Measurements from ENCODE around the gene EPC2.
"Not testable (repeated sequence)": the region's sequence is repeated elsewhere in the genome, so short reads cannot be mapped to it uniquely, and the experiment has no call there.

The EPC2 gene

GRCh38 chr2:148721991-148722777 is 77.6 kb downstream of the EPC2 start:
- in situ Hi-C loops (cut with MboI; ENCODE audit: low sequenced_read_pairs), result no loop called here

DNA sequence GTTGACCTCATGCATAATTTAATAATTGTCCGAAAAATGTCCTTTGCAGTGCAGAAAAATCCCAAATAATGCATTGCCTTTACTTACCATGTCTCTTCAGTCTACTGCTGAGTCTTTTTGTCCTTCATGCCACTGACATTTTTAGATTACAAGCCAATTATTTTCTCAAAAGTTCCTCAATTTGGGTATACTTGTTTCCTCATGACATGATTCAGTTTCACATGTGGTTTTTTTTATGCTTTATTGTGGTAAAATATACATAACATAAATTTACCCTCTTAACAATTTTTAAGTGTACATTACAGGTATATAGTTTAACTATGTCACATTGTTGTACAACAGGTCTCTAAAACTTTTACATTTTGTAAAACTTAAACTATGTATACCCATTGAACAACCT is 81.0 kb downstream of the EPC2 start:
- in situ Hi-C loops (cut with MboI; ENCODE audit: low sequenced_read_pairs), result no loop called here

- in situ Hi-C loops (cut with MboI; ENCODE audit: low sequenced_read_pairs), result no loop called here
Observed at GRCh38 chr2:148726228-148726627, 81.7 kb downstream of the EPC2 start.

DNA sequence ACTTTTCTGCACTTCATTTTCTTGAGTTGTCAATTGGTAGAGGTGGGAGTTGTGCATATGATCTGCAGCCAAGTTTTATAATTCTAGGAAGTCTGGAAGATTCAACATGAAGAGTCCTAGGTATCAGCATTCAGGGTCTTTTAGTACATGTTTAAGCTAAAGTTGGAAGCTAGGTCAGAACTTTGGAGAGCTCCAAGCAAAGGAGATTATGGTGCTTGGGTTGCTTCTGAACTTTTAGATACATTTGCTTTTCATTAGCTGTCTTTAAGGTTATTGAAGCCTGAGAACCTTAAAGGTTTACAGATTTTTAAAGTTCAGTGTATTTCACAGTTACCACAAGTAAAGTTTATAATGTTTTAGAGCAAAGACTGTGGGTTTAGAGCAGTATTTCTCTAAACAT is 85.5 kb downstream of the EPC2 start:
- in situ Hi-C loops (cut with MboI; ENCODE audit: low sequenced_read_pairs), result no loop called here

DNA sequence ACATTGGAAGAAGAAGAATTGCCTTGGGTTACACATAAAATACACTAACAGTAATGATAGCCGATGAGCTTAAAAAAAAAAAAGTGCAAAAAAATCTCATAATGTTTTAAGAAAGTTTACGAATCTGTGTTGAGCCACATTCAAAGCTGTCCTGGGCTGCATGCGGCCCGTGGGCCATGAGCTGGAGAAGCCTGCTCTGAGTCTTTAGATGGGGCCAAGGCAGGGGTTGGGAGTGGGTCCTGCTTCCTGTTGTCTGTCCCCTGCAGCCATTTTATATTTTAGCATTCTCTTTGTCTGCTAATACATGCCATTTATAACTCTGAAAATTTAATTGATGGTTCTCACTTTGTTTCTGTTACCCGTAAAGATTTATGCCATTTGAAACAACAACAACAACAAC is 93.2 kb downstream of the EPC2 start:
- in situ Hi-C loops (cut with MboI; ENCODE audit: low sequenced_read_pairs), result no loop called here

GRCh38 chr2:148739454-148740105 is 95.0 kb downstream of the EPC2 start:
- in situ Hi-C loops (cut with MboI; ENCODE audit: low sequenced_read_pairs), result no loop called here

- in situ Hi-C loops (cut with MboI; ENCODE audit: low sequenced_read_pairs), result no loop called here
Observed at GRCh38 chr2:148742373-148742772, 97.8 kb downstream of the EPC2 start.

DNA sequence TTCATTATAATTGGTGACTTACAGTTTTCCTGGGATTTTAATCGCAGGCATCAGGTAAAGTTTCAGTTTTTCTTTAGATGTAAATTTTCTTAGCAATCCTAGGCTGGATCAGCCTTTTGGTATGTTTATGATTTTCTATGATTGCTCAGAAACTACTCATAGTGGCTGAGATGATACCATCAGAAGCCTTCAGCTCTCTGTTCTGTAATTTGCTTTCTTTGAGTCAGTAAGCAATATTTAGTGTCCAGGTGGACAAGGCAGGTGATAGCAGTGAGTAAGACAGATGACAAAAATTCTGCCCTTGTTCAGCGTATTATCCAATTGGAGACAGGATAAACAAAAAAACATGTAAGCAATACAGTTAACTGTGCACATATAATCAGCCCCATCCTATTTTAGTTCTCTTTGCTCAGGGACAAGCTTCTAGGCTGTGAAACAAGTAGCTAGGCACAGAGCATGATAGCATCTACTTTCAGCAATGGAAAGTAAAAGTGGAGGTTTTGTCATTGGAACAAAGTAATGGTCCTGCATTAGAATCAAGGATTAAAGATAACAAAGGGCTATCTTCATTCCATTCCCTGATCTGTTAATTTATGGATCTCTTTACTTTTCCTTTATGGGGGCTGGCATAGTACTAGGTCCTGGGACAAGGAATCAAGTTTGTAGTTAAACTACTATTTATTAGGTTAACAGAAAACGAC is 100.8 kb downstream of the EPC2 start:
- in situ Hi-C loops (cut with MboI; ENCODE audit: low sequenced_read_pairs), result no loop called here

DNA sequence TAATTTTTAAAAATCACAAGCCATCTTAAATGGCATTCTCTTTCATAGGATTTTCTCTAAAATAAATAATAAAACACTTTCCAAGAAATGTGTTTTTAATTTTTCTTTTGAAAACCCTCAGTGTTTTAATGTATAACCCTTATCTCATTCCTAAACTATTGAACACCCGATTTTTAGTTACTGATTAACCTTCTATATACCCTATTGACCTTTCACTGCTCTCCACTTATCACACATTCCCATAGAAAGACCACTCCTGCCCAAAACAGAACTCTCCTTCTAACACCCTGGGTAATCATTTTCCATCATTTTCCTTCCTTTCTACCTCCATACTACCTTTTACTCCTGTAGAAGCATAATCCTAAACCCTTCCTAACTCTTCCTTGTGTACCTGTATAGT is 102.4 kb downstream of the EPC2 start:
- in situ Hi-C loops (cut with MboI; ENCODE audit: low sequenced_read_pairs), result no loop called here

DNA sequence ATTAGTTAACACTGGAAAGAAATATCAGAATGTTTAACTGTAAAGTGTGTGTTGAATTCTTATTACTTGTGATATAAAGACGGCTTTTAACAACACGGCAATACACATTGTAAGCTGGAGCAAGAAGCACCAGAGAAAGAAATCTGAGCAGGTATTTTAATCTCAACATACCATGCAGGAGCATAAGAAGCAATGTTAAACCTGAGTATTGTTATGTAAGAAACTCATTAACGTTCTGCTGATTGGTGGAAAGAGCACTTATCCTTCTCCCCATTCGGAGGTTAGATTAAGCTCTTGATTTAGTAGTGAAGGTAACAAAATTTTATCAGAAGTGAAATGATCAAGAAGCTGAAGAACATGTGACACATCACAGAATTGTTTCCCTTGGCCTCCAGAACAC is 107.4 kb downstream of the EPC2 start:
- in situ Hi-C loops (cut with MboI; ENCODE audit: low sequenced_read_pairs), result no loop called here

DNA sequence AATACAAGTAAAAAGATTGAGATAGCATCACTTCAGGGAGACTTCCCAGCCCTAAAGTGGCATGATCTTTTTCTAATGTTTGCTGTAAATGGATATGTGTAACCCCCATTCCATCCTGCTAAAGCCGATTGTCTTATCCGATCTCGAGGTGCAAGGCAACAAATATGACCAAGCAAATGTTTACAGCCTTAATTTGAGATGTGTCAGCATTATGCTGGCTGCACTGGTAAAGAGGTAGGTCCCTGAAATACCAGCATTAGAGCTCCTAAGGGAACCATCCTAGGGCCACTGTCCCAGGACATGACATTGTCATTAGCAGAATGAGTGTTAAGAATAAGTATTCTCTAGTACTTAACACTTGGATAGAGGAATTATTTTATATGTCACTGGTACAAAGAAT is 108.4 kb downstream of the EPC2 start:
- in situ Hi-C loops (cut with MboI; ENCODE audit: low sequenced_read_pairs), result no loop called here

- in situ Hi-C loops (cut with MboI; ENCODE audit: low sequenced_read_pairs), result no loop called here
Observed at GRCh38 chr2:148754864-148755263, 110.3 kb downstream of the EPC2 start.

GRCh38 chr2:148756292-148756975 is 111.9 kb downstream of the EPC2 start:
- in situ Hi-C loops (cut with MboI; ENCODE audit: low sequenced_read_pairs), result no loop called here

DNA sequence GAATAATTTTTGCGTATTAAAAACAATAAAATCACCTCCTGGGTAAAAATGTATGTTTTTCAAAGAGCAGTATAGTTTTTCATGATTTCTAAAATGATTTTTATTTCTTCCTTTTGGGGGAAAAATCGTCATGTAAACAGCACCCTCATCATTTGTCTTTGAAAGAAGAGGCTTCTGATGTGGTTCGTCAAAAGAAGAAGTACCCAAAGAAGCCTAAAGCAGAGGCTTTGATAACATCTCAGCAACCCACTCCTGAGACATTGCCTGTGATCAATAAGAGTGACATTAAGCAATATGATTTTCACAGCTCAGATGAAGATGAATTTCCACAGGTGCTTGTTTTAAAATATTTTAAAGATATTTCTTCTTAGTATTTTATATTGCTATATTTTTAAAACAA is 120.3 kb downstream of the EPC2 start:
- in situ Hi-C loops (cut with MboI; ENCODE audit: low sequenced_read_pairs), result no loop called here

- in situ Hi-C loops (cut with MboI; ENCODE audit: low sequenced_read_pairs), result no loop called here
Observed at GRCh38 chr2:148770047-148770446, 125.5 kb downstream of the EPC2 start.

GRCh38 chr2:148781544-148781943 is 137.0 kb downstream of the EPC2 start:
- in situ Hi-C loops (cut with MboI; ENCODE audit: low sequenced_read_pairs), result no loop called here

DNA sequence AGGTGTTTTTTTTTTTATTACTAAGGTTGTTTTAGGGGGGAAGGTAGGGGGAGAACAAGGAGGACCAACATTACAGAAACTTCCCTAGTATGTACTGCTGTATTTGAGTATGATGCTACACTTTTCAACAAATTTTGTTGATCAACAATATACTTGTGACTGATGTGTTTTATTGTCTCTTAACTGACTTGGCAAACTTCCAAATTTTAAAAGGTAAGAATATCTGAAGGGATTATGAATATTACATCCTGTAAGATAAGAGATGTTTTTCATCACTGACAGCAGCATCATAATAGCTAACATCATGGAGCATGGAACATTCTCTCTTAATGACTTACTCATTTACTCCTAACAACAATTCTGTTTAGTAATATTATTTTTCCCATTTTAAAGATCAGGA is 144.5 kb downstream of the EPC2 start:
- in situ Hi-C loops (cut with MboI; ENCODE audit: low sequenced_read_pairs), result no loop called here

DNA sequence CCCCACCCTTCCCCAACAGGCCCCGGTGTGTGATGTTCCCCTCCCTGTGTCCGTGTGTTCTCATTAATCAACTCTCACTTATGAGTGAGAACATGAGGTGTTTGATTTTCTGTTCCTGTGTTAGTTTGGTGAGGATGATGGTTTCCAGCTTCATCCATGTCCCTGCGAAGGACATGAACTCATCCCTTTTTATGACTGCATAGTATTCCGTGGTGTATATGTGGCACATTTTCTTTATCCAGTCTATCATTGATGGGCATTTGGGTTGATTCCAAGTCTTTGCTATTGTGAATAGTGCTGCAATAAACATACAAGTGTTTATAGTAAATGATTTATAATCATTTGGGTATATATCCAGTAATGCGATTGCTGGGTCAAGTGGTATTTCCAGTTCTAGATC is 145.6 kb downstream of the EPC2 start:
- in situ Hi-C loops (cut with MboI; ENCODE audit: low sequenced_read_pairs), result not testable (repeated sequence)

DNA sequence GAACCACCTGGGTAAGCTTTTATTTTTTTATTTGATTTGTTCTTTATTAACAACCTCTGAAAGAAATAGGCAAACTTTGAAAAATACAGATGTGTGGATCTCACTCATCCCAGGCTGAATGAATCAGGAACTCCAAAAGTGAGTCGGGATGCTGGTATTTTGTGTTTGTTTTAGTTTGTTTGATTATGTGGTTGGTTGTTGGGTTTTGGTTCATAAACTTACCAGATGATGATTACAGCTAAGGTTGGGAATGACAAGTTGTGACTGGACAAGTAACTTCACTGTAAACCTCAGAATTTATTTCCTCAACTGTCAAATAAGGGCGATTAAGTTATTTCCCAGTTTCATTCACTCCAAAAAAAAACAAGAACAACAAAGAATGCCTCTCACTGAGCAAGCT is 150.0 kb downstream of the EPC2 start:
- in situ Hi-C loops (cut with MboI; ENCODE audit: low sequenced_read_pairs), result no loop called here

GRCh38 chr2:148796735-148797512 is 152.4 kb downstream of the EPC2 start:
- in situ Hi-C loops (cut with MboI; ENCODE audit: low sequenced_read_pairs), result no loop called here
